GM12865 (cell line): ENCODE results near the gene TMEM269.

ENCODE experiments used
- DNase-seq: peaks from one replicate; pipeline ENCODE4 v3.0.0; 2010; ENCODE audit warnings: low read depth
- H3K4me3 ChIP-seq: 2 replicates; pipeline ENCODE4 v1.5.1; 2011; ENCODE audit warnings: mild to moderate bottlenecking, low read depth, low read length, control low read depth
- TF ChIP-seq, protein P1 (sequence below): IDR thresholded peaks from 2 replicates; pipeline ENCODE4 v1.5.1; 2011; ENCODE audit warnings: low read length, control low read depth, low read depth, inconsistent platforms; ENCODE audit not compliant: insufficient read depth; ENCODE audit errors: missing control alignments

TMEM269 gene

GRCh38 chr1:42774928-42775526, 9.8 kb upstream of the TMEM269 start:
- TF ChIP-seq, protein P1, sequence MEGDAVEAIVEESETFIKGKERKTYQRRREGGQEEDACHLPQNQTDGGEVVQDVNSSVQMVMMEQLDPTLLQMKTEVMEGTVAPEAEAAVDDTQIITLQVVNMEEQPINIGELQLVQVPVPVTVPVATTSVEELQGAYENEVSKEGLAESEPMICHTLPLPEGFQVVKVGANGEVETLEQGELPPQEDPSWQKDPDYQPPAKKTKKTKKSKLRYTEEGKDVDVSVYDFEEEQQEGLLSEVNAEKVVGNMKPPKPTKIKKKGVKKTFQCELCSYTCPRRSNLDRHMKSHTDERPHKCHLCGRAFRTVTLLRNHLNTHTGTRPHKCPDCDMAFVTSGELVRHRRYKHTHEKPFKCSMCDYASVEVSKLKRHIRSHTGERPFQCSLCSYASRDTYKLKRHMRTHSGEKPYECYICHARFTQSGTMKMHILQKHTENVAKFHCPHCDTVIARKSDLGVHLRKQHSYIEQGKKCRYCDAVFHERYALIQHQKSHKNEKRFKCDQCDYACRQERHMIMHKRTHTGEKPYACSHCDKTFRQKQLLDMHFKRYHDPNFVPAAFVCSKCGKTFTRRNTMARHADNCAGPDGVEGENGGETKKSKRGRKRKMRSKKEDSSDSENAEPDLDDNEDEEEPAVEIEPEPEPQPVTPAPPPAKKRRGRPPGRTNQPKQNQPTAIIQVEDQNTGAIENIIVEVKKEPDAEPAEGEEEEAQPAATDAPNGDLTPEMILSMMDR, result no peak
- no peak for DNase-seq

GRCh38 chr1:42776502-42776901, 8.3 kb upstream of the TMEM269 start:
- H3K4me3 ChIP-seq, result no peak overlapping the region
- no peak for DNase-seq
- TF ChIP-seq, protein P1, result no peak

More at GRCh38 chr1:42774928-42775526, 9.8 kb upstream of the TMEM269 start:
- no peak overlapping the region for H3K4me3 ChIP-seq

GRCh38 chr1:42777852-42778251, 6.9 kb upstream of the TMEM269 start:
- TF ChIP-seq, protein P1, result peak; percentile 64
- peak; percentile 42 for DNase-seq
- H3K4me3 ChIP-seq, result no peak overlapping the region

- TF ChIP-seq, protein P1, result no peak
- H3K4me3 ChIP-seq, result no peak overlapping the region
- peak; percentile 44 for DNase-seq
Observed at GRCh38 chr1:42779725-42780124, 5.1 kb upstream of the TMEM269 start.

- no peak overlapping the region for H3K4me3 ChIP-seq
- TF ChIP-seq, protein P1, result no peak
- no peak for DNase-seq
Observed at GRCh38 chr1:42780176-42780575, 4.6 kb upstream of the TMEM269 start.

DNA sequence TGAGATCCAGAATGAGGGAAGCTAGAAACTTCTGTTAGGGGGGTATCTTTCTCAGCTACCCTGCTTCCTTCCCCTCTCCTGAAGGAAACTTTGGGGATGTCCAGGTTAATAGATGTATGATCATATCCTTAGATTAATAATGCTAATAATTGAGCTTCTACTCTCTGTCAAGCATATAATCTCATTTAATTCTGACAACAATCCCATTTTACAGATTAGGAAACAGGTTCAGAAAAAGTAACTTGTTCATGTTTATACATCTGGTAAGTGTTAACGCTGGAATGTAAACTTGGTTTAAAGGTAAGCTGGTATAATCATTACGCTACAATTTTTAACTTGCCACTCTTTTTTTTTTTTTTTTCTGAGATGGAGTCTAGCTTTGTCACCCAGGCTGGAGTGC, 1.7 kb upstream of the TMEM269 start:
- TF ChIP-seq, protein P1, result no peak
- H3K4me3 ChIP-seq, result no peak overlapping the region
- DNase-seq, result no peak

DNA sequence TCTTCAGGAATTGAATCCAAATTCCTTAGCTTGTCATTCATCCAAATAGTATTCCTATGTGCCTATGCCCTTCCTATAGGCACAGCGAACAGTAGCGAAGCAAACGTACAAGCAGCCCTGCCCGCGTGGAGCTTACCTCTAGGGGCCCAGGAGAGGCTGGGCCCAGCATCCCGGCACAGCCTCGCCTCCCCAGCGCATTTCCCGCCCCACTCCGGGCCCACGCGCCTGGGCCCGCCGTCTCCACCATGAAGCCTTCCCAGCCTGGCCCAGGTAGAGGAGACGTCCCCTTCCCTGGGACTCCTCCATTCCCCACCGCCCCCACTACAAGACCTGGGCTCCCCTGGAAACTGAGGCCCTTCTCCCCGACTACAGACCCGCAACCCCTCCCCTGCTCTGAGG, 245 bp upstream of the TMEM269 start:
- no peak for DNase-seq
- H3K4me3 ChIP-seq, result no peak overlapping the region
- TF ChIP-seq, protein P1, result no peak
